Renal pelvis (tissue), 4 donors: ENCODE measurements around the gene LRRC34. TPM values are rescaled to one million over a fixed set of nuclear protein-coding genes. Genes with fewer than 3 reads are reported as not detected.

Experiments used
- DNase-seq: peaks from one replicate; pipeline ENCODE4 v3.0.0-alpha.2; 2013
- polyA plus RNA-seq, 3 donors: library from polyadenylated mRNA; unstranded; fragments of 120-200 nt; gene quantifications; one replicate each; pipeline ENCODE4 v1.2.1, GENCODE V29; 2013; ENCODE audit not compliant: insufficient read length in 3 of 3

The LRRC34 gene
- polyA plus RNA-seq, 3 donors, result 9.7 to 16.0 (median 14.0) TPM

DNA sequence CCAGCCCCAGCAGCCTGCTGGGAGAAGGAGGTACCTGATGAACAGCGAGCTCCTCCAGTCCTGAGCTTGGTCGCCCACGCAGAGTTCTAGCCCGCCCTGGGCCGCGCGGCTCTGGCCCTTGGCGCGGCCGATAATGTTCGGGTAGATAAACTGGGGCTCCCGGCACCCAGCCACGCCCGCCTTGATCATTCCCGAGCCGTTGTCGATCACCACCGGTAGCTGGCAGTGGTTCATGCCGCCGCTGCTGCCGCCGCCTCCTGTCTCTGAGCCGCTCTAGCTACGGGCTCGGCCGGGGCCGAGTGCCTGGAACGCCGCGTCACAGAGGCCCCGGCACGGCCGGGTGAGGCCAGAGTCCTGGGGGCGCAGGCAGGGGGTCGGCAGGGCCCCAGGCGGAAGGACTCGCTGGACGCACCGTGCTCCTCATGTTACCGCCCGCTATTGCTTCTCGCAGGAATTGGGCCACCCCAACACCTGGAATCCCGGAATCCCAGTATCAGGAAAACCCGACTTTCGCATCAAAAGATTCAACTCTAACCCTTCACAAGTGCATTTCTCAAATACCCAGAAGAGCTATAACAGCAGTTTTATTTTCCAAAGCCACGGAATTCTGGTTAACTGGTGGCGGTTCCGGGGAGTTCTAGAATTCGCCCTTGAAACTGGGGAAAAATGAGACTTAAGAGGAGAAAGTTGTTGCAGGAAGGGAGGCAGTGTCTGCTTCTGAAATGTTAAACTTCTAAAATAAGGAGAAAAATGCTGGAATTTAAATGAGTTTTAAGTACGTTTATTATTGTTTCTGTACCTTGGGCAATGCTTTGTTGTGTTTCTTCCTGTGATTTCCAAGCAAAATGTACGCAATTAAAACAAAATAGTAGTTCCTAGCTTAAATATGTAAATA, 43.2 kb downstream of the LRRC34 start, which contains the start of gene ACTRT3:
Gene ACTRT3 (minus strand): TSS at position 275 of the 895 bp plus-strand sequence. CDS start 41 bp downstream, at position 234.
- DNase-seq, result peak; percentile 76

DNA sequence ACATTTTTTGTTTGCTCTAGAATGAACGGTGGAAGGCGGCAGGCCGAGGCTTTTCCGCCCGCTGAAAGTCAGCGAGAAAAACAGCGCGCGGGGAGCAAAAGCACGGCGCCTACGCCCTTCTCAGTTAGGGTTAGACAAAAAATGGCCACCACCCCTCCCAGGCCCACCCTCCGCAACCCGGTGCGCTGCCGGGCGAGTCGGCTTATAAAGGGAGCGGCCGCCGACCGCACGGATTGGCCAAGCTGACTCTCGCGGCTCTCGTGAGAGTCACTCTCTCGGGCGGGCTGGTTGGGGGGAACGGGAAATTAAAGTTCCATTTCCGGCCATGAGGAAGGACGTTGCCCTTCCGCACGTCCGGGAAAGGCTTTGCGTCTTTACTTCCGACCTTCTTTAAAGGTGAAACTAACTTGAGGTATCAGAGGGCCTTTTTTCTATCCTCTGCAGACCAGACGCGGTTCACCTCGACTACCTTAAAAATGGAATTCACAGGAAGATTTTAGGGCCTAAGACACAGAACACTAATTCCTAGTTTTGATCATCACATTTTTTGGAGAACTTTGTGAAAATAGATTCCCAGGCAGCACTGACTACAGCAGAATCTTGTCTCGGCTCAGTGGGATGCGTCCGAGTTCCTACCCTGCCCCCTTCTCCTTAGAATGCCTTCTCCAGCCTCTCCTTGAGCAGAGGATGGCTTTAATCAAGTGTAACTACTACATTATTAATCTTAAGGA, 47.7 kb downstream of the LRRC34 start, which contains the start of gene TERC:
Gene TERC (minus strand): TSS at position 179 of the 731 bp plus-strand sequence.
- peak; percentile 95 for DNase-seq

DNA sequence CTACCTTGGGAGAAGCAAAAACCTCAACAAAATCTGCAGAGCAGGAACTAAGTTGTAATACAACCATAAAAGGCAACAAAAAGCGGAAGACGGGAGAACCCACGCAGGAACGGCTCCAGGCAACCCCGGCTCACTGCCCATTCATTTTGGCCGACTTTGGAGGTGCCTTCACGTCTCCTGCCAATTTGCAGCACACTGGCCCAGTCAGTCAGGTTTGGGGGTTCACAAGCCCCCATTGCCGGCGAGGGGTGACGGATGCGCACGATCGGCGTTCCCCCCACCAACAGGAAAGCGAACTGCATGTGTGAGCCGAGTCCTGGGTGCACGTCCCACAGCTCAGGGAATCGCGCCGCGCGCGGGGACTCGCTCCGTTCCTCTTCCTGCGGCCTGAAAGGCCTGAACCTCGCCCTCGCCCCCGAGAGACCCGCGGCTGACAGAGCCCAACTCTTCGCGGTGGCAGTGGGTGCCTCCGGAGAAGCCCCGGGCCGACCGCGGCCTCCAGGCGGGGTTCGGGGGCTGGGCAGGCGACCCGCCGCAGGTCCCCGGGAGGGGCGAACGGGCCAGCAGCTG, 48.3 kb downstream of the LRRC34 start:
- DNase-seq, result peak; percentile 47

DNA sequence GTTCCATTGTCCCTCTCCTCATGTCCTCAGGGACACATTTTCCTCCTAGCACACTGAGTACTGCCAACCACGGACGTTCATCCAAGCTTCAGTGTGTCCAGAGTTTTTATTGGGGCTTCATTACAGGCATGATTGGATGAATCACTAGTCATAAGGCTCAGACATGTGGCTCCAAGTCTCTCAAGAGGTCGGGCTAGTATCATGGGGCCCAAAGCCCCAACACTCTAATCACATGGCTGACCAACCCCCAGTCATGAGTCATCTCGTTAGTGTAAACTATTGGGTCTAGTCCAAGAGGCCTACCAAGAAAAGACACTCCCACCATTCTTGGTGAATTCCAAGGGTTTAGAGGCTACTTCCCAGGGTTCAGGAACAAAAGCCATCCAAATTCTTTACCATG, 52.2 kb downstream of the LRRC34 start:
- DNase-seq, result no peak

DNA sequence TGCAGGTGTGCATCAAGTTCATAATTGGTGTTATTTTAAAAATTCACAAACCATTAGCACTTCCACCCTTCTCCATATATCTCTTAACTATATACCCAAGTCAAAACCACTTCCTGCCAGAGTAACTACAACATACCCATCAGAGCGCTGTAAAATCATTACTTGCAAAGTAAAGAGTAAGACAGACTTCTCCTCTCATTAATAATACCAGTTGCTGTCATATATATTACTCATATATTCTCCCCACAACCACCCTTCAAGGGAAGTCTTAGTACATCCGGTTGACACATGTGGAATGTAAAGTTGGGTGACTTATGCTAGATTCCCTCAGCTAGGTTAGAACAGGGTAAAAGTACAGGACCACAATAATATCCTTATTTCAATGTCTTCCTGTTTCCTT, 53.4 kb downstream of the LRRC34 start:
- no peak for DNase-seq

DNA sequence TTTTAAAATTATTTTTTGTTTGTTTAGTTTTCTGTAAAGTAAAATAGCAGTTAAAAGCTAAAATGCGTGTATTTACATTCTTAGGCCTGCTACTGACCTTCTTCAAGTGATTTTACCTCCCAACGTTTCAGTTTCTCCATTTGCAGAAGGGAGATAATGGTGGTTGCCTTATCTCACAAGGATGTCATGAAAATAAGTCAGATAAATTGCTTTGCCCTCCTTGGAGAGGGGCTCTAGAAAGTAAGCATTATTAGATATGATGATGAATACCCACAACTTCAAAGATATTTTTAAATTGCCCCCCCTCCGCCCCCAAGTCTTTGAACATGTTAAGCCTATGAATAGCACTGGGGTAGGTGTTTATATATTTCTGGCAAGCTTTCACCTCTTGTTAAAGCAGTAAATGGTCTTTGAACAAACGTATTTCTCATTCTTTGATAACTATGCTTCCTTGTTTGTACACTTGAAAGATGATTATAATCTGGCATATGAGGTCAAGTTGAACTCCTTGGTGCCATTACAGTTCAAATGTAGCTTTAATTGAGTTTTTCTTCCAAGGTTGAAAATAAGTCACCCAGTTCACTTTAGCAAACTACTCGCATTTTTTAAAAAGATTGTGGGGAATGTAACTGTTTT, 54.2 kb downstream of the LRRC34 start:
- no peak for DNase-seq

DNA sequence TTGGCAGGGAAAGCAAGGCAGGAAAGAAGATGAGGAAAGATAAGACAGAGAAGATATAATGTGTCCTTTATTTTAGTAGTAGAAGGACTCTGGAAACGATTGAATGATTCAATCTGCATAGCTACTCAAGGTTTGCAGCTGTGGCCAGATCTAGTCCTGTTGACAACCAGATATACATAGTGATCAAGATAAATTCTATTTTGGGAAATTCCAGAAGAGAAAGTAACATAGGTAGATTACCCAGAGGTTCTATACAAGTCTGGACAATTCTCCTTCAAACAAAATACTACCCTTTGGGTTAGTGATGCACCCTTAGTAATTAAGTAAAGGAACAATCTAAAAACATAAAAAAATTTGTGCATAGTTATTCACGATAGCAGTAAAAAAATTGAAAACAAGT, 57.2 kb downstream of the LRRC34 start:
- no peak for DNase-seq

DNA sequence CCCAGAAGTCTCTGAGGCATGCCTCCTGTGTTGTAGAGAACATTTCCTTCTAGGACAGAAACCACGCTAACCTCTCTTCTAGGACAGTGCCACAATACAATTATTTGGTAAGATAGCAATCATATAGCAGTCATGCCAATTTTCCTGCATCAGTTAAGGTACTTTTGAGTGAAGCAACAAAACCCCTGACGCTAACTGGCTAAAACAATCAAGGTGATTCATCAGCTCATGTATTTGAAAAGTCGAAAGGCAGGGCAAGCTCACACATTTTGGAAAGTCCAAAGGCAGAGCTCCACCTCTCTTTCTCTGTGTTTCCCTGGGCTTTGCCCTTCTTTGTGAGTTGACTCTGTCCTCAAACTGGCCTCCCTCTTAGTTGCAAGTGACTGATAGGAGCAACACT, 58.0 kb downstream of the LRRC34 start:
- DNase-seq, result no peak

DNA sequence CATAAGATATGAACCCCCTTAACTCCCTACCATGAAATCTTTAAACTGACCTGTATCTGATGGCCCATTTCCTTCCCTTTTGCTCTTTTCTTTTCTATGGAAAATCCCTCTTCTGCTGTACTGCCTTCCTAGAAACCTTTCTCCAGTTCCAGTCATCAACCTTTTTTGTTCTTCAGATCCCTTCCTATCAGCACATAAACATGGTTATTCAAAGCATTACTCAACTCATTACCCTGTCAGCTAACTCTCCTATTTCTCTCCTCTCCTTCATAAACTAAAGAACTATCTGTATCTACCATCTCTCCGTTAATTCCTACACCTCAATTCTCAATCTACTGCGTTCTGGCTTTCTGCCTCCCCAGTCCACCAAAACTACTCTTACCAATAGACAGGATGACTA, 60.8 kb downstream of the LRRC34 start:
- DNase-seq, result no peak

DNA sequence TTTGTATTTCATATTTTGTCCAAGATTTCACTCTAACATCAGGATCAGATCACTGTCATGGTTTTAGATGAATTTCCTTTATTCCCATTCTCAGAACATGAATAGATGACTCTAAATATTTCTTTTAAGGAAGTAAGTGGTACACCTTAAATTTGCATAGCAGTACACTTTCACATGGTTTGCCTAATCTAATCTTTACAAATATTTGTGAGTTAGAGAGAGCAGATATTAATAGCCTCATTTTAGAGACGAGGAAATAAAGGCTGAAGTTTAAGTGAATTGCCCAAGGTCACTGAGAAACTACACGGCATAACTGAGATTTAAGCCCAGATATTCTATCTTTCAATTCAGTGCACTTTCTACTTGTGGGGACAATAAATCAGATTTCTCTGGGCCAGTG, 62.0 kb downstream of the LRRC34 start:
- DNase-seq, result no peak

DNA sequence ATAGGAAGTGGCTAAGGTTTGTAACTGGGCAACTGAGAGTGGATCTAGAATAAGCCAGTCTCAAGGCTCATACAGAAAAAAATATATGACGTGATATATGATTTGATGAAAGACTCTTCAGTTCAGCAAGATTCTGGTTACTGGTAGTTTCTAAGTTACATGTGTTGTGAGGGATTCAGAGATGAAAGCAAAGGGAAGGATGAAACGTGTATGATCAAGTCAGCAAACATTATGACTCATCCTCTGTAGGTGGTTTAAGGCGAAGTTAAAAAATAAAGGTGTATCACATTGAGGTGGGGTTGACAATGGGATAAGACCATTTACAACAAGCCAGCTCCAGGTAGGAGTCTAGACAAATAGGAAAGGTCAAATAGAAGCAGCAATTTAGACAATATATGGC, 64.0 kb downstream of the LRRC34 start:
- no peak for DNase-seq

DNA sequence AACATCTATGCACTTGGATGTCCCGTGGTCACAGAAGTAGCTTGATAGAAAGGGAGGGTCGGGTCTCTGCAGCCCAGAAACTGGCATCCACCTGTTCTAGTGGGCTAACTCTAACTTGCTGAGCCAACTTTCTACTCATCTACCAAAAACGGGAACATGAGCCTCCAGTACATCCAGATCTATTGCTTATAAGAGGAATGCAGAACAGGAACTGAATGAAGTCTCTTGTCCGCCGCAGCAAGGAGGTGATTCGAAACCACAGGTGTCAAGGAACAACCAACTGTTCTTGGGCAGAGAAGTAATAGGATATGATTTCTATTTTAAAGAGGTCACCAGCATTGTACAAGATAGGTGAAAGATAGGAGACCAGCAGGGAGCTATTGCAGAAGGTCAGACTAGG, 65.8 kb downstream of the LRRC34 start:
- DNase-seq, result no peak

DNA sequence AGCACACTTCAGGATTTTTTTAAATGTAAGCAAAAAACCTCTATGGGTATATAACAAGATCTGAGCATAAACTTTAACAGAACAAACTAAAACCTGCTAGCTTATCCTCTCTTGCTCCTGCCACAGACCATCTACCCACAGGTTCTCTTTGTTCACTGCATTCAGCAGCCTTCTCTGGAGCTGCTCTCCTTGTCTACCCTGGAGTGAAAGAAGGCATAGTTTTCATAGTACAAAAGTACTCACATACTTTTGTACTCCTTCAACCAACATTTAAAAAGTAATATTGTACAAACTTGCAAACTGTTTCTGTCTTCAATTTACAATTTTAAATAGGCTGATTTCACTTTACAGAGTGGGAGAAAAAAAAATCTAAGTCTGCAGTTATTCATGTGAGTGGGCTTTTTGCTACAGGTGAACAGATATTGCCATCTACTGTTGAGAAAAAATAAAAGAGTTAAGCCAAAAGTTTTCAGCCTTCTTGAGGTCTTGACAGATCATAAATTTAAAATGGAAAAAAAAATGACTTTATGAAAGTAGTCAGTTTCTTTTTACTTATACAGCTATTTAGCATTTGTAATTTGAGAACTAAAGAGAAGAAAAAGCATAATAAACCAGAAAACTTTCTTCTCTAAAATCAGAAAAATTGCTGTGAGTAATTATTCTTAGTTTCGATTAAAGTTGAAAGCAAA, 68.2 kb downstream of the LRRC34 start:
- DNase-seq, result peak; percentile 38

Other genes with a start within 250 kb of the LRRC34 start
- gene MECOM, start 149.2 kb downstream of the LRRC34 start, polyA plus RNA-seq, result 100 to 1,000 TPM; 157 to 194 (median 160) TPM
- gene TERC, start 47.8 kb downstream of the LRRC34 start, polyA plus RNA-seq, result under 1 TPM in 2 of 3 donors, not detected in 1; 0.43 to 0.61 TPM
- gene ACTRT3, start 43.3 kb downstream of the LRRC34 start, polyA plus RNA-seq, result 1 to 10 TPM; 4.6 to 5.4 (median 4.9) TPM
- gene MYNN, start 39.5 kb downstream of the LRRC34 start, polyA plus RNA-seq, result 10 to 100 TPM; 25.3 to 26.6 (median 26.5) TPM
- under 1 TPM in 1 of 3 donors, not detected in 2; 0.11 TPM for gene LRRIQ4, start within 50 bp of the LRRC34 start, polyA plus RNA-seq
- gene LRRC31, start 57.0 kb upstream of the LRRC34 start, polyA plus RNA-seq, result under 1 TPM; 0.17 to 0.41 (median 0.32) TPM
- not detected for gene SAMD7, start 98.7 kb upstream of the LRRC34 start, polyA plus RNA-seq
- gene SEC62, start 153.9 kb upstream of the LRRC34 start, polyA plus RNA-seq, result 100 to 1,000 TPM; 169 to 197 (median 176) TPM
- 10 to 100 TPM; 24.6 to 37.4 (median 31.0) TPM for gene GPR160, start 225.1 kb upstream of the LRRC34 start, polyA plus RNA-seq